GM11168 (cell line): Measurements from ENCODE around the gene NFE2L3.

Experiments used
- in situ Hi-C: fragments of 300-500 bp; cut with MboI; formaldehyde crosslinking; loops from one replicate; pipeline ENCODE4 v1.12.0; 2022; ENCODE audit warnings: low sequenced_read_pairs; ENCODE audit not compliant: unreplicated experiment

NFE2L3 gene

GRCh38 chr7:26195182-26195581, 43.2 kb downstream of the NFE2L3 start:
- in situ Hi-C loops = loop anchor here (10.0 kb wide), 1 partner anchor 100 kb away; no protein-coding TSS in a partner anchor

- in situ Hi-C loops = loop anchor here (10.0 kb wide), 1 partner anchor 101 kb away; no protein-coding TSS in a partner anchor
These were observed 44.1 kb downstream of the NFE2L3 start for GRCh38 chr7:26195867-26196657.

- in situ Hi-C loops = loop anchor here (10.0 kb wide), 1 partner anchor 103 kb away; no protein-coding TSS in a partner anchor
These were observed 45.4 kb downstream of the NFE2L3 start for GRCh38 chr7:26197153-26198115.

- in situ Hi-C loops = loop anchor here (10.0 kb wide), 1 partner anchor 103 kb away; no protein-coding TSS in a partner anchor
These were observed 46.3 kb downstream of the NFE2L3 start for GRCh38 chr7:26198133-26198780.

GRCh38 chr7:26198781-26199169, 46.8 kb downstream of the NFE2L3 start:
- in situ Hi-C loops = loop anchor here (10.0 kb wide), 1 partner anchor 104 kb away; no protein-coding TSS in a partner anchor

GRCh38 chr7:26199301-26200037, 47.5 kb downstream of the NFE2L3 start:
- in situ Hi-C loops = loop anchor here (10.0 kb wide), 1 partner anchor 105 kb away; no protein-coding TSS in a partner anchor

- in situ Hi-C loops = no loop called here
These were observed 48.0 kb downstream of the NFE2L3 start for GRCh38 chr7:26200038-26200443.

- in situ Hi-C loops = no loop called here
These were observed 48.6 kb downstream of the NFE2L3 start, which contains the start of gene HNRNPA2B1 for GRCh38 chr7:26200444-26201246. Gene HNRNPA2B1 (minus strand): TSS chr7:26200746. CDS start chr7:26200577, 169 bp downstream.

GRCh38 chr7:26201247-26202018, 49.4 kb downstream of the NFE2L3 start, which contains the start of gene CBX3:
Gene CBX3 (plus strand): TSS chr7:26201745. CDS start chr7:26202999, 1,254 bp downstream.
- in situ Hi-C loops = no loop called here

GRCh38 chr7:26202019-26202990, 50.3 kb downstream of the NFE2L3 start:
- in situ Hi-C loops = no loop called here

GRCh38 chr7:26203016-26203415, 51.0 kb downstream of the NFE2L3 start:
- in situ Hi-C loops = no loop called here

GRCh38 chr7:26208040-26208439, 56.0 kb downstream of the NFE2L3 start:
- in situ Hi-C loops = no loop called here

- in situ Hi-C loops = no loop called here
These were observed 61.1 kb downstream of the NFE2L3 start for GRCh38 chr7:26212921-26213718.

GRCh38 chr7:26213807-26214515, 62.0 kb downstream of the NFE2L3 start:
- in situ Hi-C loops = no loop called here

- in situ Hi-C loops = no loop called here
These were observed 64.1 kb downstream of the NFE2L3 start for GRCh38 chr7:26216049-26216448.
